H1 (cell line): ENCODE data around the gene E2F3. TPM values are rescaled to one million over a fixed set of nuclear protein-coding genes. Genes with fewer than 3 reads are reported as not detected.

Experiments used
- CTCF ChIA-PET: fragments of 300-600 bp; sonication (Branson Sonifier 250); formaldehyde crosslinking; loops from one replicate; lab custom pipeline; 2021; ENCODE audit not compliant: partially characterized antibody; lab: Charles Lee
- POLR2A ChIA-PET: fragments of 300-600 bp; sonication (Branson Sonifier 250); formaldehyde crosslinking; loops from one replicate; lab custom pipeline; 2021; ENCODE audit warnings: inconsistent platforms; ENCODE audit not compliant: partially characterized antibody; lab: Charles Lee
- DNase-seq, 2 experiments: peaks; one replicate each; pipeline versions ENCODE4 v3.0.0 to v3.0.0-alpha.2; 2010 to 2022; ENCODE audit warnings: low spot score in 2 of 2, low read depth in 1 of 2, mixed read lengths in 1 of 2
- FAIRE-seq: peaks from 2 replicates; lab custom pipeline; 2011; peaks lifted over from hg19 to GRCh38; lab: Jason Lieb, UNC
- H2AFZ ChIP-seq: 2 replicates; pipeline ENCODE4 v1.8.1; 2012; ENCODE audit warnings: low read length, inconsistent platforms
- H2AK5ac ChIP-seq: 2 replicates; pipeline ENCODE4 v1.6.1; 2013; ENCODE audit warnings: low read depth, low read length
- H2BK120ac ChIP-seq: replicated peaks from 2 replicates; pipeline ENCODE3; 2013; ENCODE audit warnings: low read depth, low read length, inconsistent platforms
- H2BK12ac ChIP-seq: 2 replicates; pipeline ENCODE4 v1.6.1; 2013; ENCODE audit warnings: low read depth, low read length
- H2BK15ac ChIP-seq: 2 replicates; pipeline ENCODE4 v1.6.1; 2013; ENCODE audit warnings: low read length
- H2BK20ac ChIP-seq: 2 replicates; pipeline ENCODE4 v1.6.1; 2013; ENCODE audit warnings: low read length
- H2BK5ac ChIP-seq: 2 replicates; pipeline ENCODE4 v1.6.1; 2013; ENCODE audit warnings: low read depth, low read length
- H3K14ac ChIP-seq: 2 replicates; pipeline ENCODE4 v1.6.1; 2013; ENCODE audit warnings: inconsistent platforms; ENCODE audit not compliant: insufficient read length
- H3K18ac ChIP-seq: 2 replicates; pipeline ENCODE4 v1.6.1; 2013; ENCODE audit warnings: low read length; ENCODE audit errors: extremely low read depth
- H3K23ac ChIP-seq: 2 replicates; pipeline ENCODE4 v1.6.1; 2013; ENCODE audit warnings: inconsistent platforms; ENCODE audit not compliant: insufficient read length
- H3K23me2 ChIP-seq: 2 replicates; pipeline ENCODE4 v1.6.1; 2013; ENCODE audit warnings: low read depth, low read length
- H3K27ac ChIP-seq: 2 replicates; pipeline ENCODE4 v1.6.1; 2011; ENCODE audit warnings: low read depth, low read length, inconsistent platforms
- H3K27me3 ChIP-seq, 4 experiments: replicated peaks in 1 of 4; 1 replicate in 1 of 4; 2 replicates in 3 of 4; pipeline versions ENCODE4 v1.6.1 to v1.8.1; 2011 to 2013; ENCODE audit warnings: low read length in 3 of 4, mild to moderate bottlenecking in 3 of 4, inconsistent platforms in 2 of 4, mixed read lengths in 2 of 4, moderate library complexity in 1 of 4; ENCODE audit not compliant: control insufficient read depth in 3 of 4, insufficient read depth in 3 of 4; ENCODE audit errors: extremely low read depth in 1 of 4
- H3K36me3 ChIP-seq, 4 experiments: 2 replicates each; pipeline versions ENCODE4 v1.6.1 to v1.8.1; 2011 to 2013; ENCODE audit warnings: mild to moderate bottlenecking in 4 of 4, low read length in 3 of 4, moderate library complexity in 2 of 4, control low read depth in 1 of 4, inconsistent platforms in 1 of 4; ENCODE audit not compliant: insufficient read depth in 4 of 4, control insufficient read depth in 2 of 4
- H3K4ac ChIP-seq: replicated peaks from 2 replicates; pipeline ENCODE3; 2013; ENCODE audit warnings: low read length, low read depth, mixed read lengths, inconsistent platforms; ENCODE audit not compliant: insufficient read length
- H3K4me1 ChIP-seq, 4 experiments: replicated peaks in 1 of 4; 1 replicate in 1 of 4; 2 replicates in 3 of 4; pipeline versions ENCODE4 v1.6.1 to v1.8.1; 2011 to 2013; ENCODE audit warnings: low read length in 3 of 4, inconsistent platforms in 2 of 4, mixed read lengths in 1 of 4; ENCODE audit not compliant: insufficient read depth in 4 of 4, control insufficient read depth in 3 of 4
- H3K4me2 ChIP-seq, 2 experiments: 2 replicates each; pipeline versions ENCODE4 v1.6.1 to v1.8.1; 2011 to 2013; ENCODE audit warnings: low read depth in 2 of 2, low read length in 2 of 2, control low read depth in 1 of 2, inconsistent platforms in 1 of 2, mild to moderate bottlenecking in 1 of 2; ENCODE audit not compliant: insufficient read depth in 1 of 2
- H3K4me3 ChIP-seq, 4 experiments: fragments of 200-600, 300-600 bp in 1 of 4; sonication (generic), shearing (Covaris generic), sonication (Bioruptor Twin) in 1 of 4; 2 replicates each; pipeline versions ENCODE4 v1.5.1 to v1.8.1; 2011 to 2016; ENCODE audit warnings: low read length in 4 of 4, low read depth in 3 of 4, control low read depth in 2 of 4, inconsistent platforms in 2 of 4, mild to moderate bottlenecking in 2 of 4, mixed read lengths in 1 of 4, moderate library complexity in 1 of 4; ENCODE audit not compliant: insufficient read depth in 2 of 4; ENCODE audit errors: extremely low read depth in 1 of 4
- H3K56ac ChIP-seq: replicated peaks from 2 replicates; pipeline ENCODE3; 2013; ENCODE audit warnings: low read depth, mild to moderate bottlenecking, mixed read lengths, low read length, inconsistent platforms; ENCODE audit not compliant: insufficient read length
- H3K79me1 ChIP-seq: 2 replicates; pipeline ENCODE4 v1.6.1; 2013; ENCODE audit warnings: low read depth, low read length, control low read depth
- H3K79me2 ChIP-seq, 2 experiments: 2 replicates each; pipeline versions ENCODE4 v1.6.1 to v1.8.1; 2012 to 2013; ENCODE audit warnings: low read length in 2 of 2, mild to moderate bottlenecking in 2 of 2, inconsistent platforms in 1 of 2; ENCODE audit not compliant: insufficient read depth in 2 of 2, control insufficient read depth in 1 of 2
- H3K9ac ChIP-seq, 4 experiments: replicated peaks in 1 of 4; 1 replicate in 1 of 4; 2 replicates in 3 of 4; pipeline versions ENCODE4 v1.6.1 to v1.8.1; 2011 to 2013; ENCODE audit warnings: low read depth in 3 of 4, low read length in 3 of 4, control low read depth in 2 of 4, mild to moderate bottlenecking in 2 of 4, moderate library complexity in 2 of 4, inconsistent platforms in 1 of 4; ENCODE audit errors: extremely low read depth in 1 of 4
- H3K9me3 ChIP-seq, 2 experiments: 2 replicates each; pipeline versions ENCODE4 v1.6.1 to v1.8.1; 2012 to 2013; ENCODE audit warnings: mild to moderate bottlenecking in 2 of 2, moderate library complexity in 2 of 2, control low read depth in 1 of 2, inconsistent platforms in 1 of 2, low read depth in 1 of 2, low read length in 1 of 2, mixed read lengths in 1 of 2; ENCODE audit not compliant: insufficient read depth in 2 of 2
- H4K20me1 ChIP-seq, 2 experiments: replicated peaks in 1 of 2; 2 replicates each; pipeline versions ENCODE3 to v1.8.1; 2011 to 2013; ENCODE audit warnings: inconsistent platforms in 2 of 2, low read length in 2 of 2, mild to moderate bottlenecking in 1 of 2; ENCODE audit not compliant: insufficient read depth in 2 of 2, control insufficient read depth in 1 of 2
- H4K5ac ChIP-seq: 2 replicates; pipeline ENCODE4 v1.6.1; 2013; ENCODE audit warnings: low read length, low read depth, mixed read lengths, inconsistent platforms; ENCODE audit not compliant: insufficient read length
- H4K8ac ChIP-seq: 2 replicates; pipeline ENCODE4 v1.8.0; 2013; ENCODE audit warnings: mild to moderate bottlenecking, moderate library complexity, low read length, inconsistent platforms; ENCODE audit not compliant: insufficient read depth; ENCODE audit errors: extremely low read depth
- H4K91ac ChIP-seq: replicated peaks from 2 replicates; pipeline ENCODE3; 2013; ENCODE audit warnings: low read length, mixed read lengths, inconsistent platforms; ENCODE audit not compliant: insufficient read length
- MAX ChIP-seq: IDR thresholded peaks from 2 replicates; pipeline ENCODE4 v1.6.1; 2012; ENCODE audit warnings: inconsistent platforms
- NANOG ChIP-seq: IDR thresholded peaks from 2 replicates; pipeline ENCODE4 v1.6.1; 2011; ENCODE audit warnings: low read length, low read depth, mild to moderate bottlenecking, inconsistent platforms; ENCODE audit not compliant: insufficient read depth, poor library complexity, severe bottlenecking
- POLR2A ChIP-seq, 2 experiments: IDR thresholded peaks; 1 replicate in 1 of 2; 2 replicates in 1 of 2; pipeline ENCODE4 v1.6.1; 2011; ENCODE audit warnings: low read depth in 2 of 2, low read length in 2 of 2, mild to moderate bottlenecking in 2 of 2; ENCODE audit errors: control extremely low read depth in 1 of 2
- POLR2AphosphoS5 ChIP-seq: IDR thresholded peaks from 2 replicates; pipeline ENCODE4 v1.6.1; 2011; ENCODE audit warnings: low read depth, low read length
- WGBS, 2 experiments: shearing (Covaris generic) in 1 of 2; methylation state at CpG; one replicate each; pipeline versions ENCODE4 v1.1.6 to v1.1.7; 2013 to 2015; ENCODE audit warnings: low lambda C conversion rate in 2 of 2, mixed read lengths in 2 of 2, inconsistent platforms in 1 of 2, low coverage in 1 of 2, missing lambda C conversion rate in 1 of 2; ENCODE audit not compliant: insufficient replicate concordance in 2 of 2, insufficient coverage in 1 of 2, insufficient read length in 1 of 2; ENCODE audit errors: extremely low coverage in 1 of 2, missing lambda C conversion rate in 1 of 2; 5-methylcytosine and 5-hydroxymethylcytosine counted together
- polyA plus RNA-seq, 7 experiments: library from polyadenylated mRNA; depleted of rRNA in 3 of 7; stranded (reverse) in 5 of 7; unstranded in 2 of 7; fragments of >200 nt in 5 of 7; fragments of 200-250 nt in 2 of 7; gene quantifications; 1 replicate in 5 of 7; 2 replicates in 1 of 7; 4 replicates in 1 of 7; pipeline versions ENCODE4 v1.2.1 to v1.2.3, GENCODE V29; 2011 to 2013; ENCODE audit warnings: missing spikeins in 2 of 7, mixed read lengths in 2 of 7
- total RNA-seq: library from RNA; stranded (reverse); fragmentation: NEBNext Ultra II Directional; extraction: Animal tissue kit (Norgen Biotek cat#: 25700); gene quantifications from 2 replicates; pipeline ENCODE4 v1.2.1, GENCODE V29; 2021

Gene E2F3
- total and polyA plus RNA-seq, 2 of the 8 experiments (the other 6 are each of a cell fraction or from before 2014, with no cell fraction given): 14.9 to 42.2 TPM

- peaks cover 0 to 38% of the 10 kb centered on the region in 2 experiments; a peak in 2 of 4 replicates for H3K79me2 ChIP-seq
- no peak overlapping the region for H4K5ac ChIP-seq
- no peak overlapping the region for H2BK15ac ChIP-seq
- no peak overlapping the region for H2BK5ac ChIP-seq
- no peak overlapping the region for H3K9ac ChIP-seq
- H2BK120ac ChIP-seq: no peak overlapping the region
- DNase-seq (no peak), FAIRE-seq (no peak)
- H3K56ac ChIP-seq: no peak overlapping the region
- no peaks in the 10 kb centered on the region for H3K27me3 ChIP-seq
- H4K91ac ChIP-seq: no peak overlapping the region
- H3K4me1 ChIP-seq: peaks cover 0 to 3% (median 0%) of the 10 kb centered on the region in 4 experiments; a peak in 1 of 7 replicates
- no peak overlapping the region for H3K4me3 ChIP-seq
- 94% methylated on average over 9 of the region's 9 CpGs; no CpG with 5 or more reads in 1 of the 2 experiments for WGBS, 2 experiments
- no peak overlapping the region for H3K23ac ChIP-seq
- no peak overlapping the region for H4K8ac ChIP-seq
- ChIA-PET CTCF (interaction anchor here (0.8 kb wide), 1 partner anchor 16 kb away, joined by 4 read pairs; no protein-coding TSS in a partner anchor), POLR2A (no interaction called here)
- H3K79me1 ChIP-seq: peaks cover 7% of the 10 kb centered on the region; the same call in 1 of the 2 replicates
- TF ChIP-seq NANOG (no peak), POLR2AphosphoS5 (peak; percentile 49; the same call in 1 of the 2 replicates), MAX (no peak), POLR2A (IDR thresholded peaks at IDR 0.05; ENCODE audit: control extremely low read depth in 1 of 2, low read depth in 2 of 2, low read length in 2 of 2) (no peak)
- H3K23me2 ChIP-seq: no peaks in the 10 kb centered on the region
- H3K36me3 ChIP-seq: peaks cover 2 to 41% (median 21%) of the 10 kb centered on the region in 4 experiments; a peak in 7 of 8 replicates
- no peak overlapping the region for H3K18ac ChIP-seq
- H2BK12ac ChIP-seq: no peak overlapping the region
- H3K4ac ChIP-seq: no peak overlapping the region
- no peak overlapping the region for H3K14ac ChIP-seq
- H2BK20ac ChIP-seq: no peak overlapping the region
- no peak overlapping the region for H2AFZ ChIP-seq
- no peak overlapping the region for H2AK5ac ChIP-seq
- H3K4me2 ChIP-seq: no peak overlapping the region
- peaks cover 0 to 8% of the 10 kb centered on the region in 2 experiments for H4K20me1 ChIP-seq
- H3K27ac ChIP-seq: no peak overlapping the region
- no peaks in the 10 kb centered on the region for H3K9me3 ChIP-seq
Observed at GRCh38 chr6:20479526-20479925, 77.8 kb downstream of the E2F3 start.
